ENCODE measurements around the gene PTCD1.

DNA sequence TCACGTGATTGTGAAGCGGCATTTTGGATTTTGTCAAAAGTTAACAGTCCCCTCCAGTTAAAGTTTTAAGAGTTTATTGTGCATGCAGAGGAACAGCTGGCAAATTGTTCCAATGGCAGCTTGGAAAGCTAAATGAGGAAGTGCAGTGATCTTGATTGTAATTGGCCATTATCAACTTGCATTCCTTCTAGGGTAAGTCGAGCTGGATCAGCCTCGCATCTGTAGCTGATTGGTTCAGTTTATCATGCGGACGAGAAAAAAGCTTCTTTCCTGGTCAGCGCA is 34.7 kb upstream of the PTCD1 start:
- TF ChIP-seq ZNF384 (IDR thresholded peaks at IDR 0.05) = no peak
- TF ChIP-seq ELF4 (IDR thresholded peaks at IDR 0.05) = no peak
- TF ChIP-seq HDGF (IDR thresholded peaks at IDR 0.05; ENCODE audit: borderline replicate concordance) = no peak
- TF ChIP-seq ARNT (IDR thresholded peaks at IDR 0.05) = no peak
- TF ChIP-seq FOXM1 (IDR thresholded peaks at IDR 0.05; ENCODE audit: borderline replicate concordance) = no peak
- TF ChIP-seq SP1 (IDR thresholded peaks at IDR 0.05) = no peak
- TF ChIP-seq FOXA1 (IDR thresholded peaks at IDR 0.05) = no peak
- TF ChIP-seq TARDBP (IDR thresholded peaks at IDR 0.05) = no peak
- no peak for TF ChIP-seq SUZ12 (IDR thresholded peaks at IDR 0.05)
- no peak for TF ChIP-seq LEF1 (IDR thresholded peaks at IDR 0.05; ENCODE audit: borderline replicate concordance)
- no peak for TF ChIP-seq PKNOX1 (IDR thresholded peaks at IDR 0.05)
